HG02885 (cell line): ENCODE results near the gene XIRP2.
"Not testable (repeated sequence)": the region's sequence is repeated elsewhere in the genome, so short reads cannot be mapped to it uniquely, and the experiment has no call there.

Experiments
- ATAC-seq: cut with Tn5 transposase; IDR thresholded peaks from one replicate; pipeline ENCODE4 v1.9.1; 2021; ENCODE audit warnings: mild to moderate bottlenecking; ENCODE audit not compliant: unreplicated experiment, poor library complexity

The XIRP2 gene

GRCh38 chr2:167017021-167017420, 128.7 kb downstream of the XIRP2 start:
- no peak for ATAC-seq

DNA sequence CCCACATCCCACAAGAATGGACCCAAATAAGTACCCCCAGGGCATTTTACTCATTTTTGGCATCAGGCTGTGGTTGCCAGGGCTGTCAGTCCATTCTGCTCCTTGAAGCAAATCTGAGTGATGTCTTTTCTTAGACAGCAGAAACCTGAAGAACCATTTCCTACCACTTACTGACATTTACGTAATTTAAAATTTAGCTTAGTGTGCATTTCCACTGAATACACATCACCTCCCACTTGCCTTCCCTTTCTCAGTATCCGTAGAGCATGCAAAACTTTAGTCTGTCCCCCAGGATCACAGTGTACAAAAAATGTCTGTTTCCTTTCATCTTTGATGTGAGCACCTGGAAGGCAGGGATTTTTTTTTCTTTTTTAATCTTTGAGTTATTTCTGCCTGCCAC, 130.3 kb downstream of the XIRP2 start:
- no peak for ATAC-seq

DNA sequence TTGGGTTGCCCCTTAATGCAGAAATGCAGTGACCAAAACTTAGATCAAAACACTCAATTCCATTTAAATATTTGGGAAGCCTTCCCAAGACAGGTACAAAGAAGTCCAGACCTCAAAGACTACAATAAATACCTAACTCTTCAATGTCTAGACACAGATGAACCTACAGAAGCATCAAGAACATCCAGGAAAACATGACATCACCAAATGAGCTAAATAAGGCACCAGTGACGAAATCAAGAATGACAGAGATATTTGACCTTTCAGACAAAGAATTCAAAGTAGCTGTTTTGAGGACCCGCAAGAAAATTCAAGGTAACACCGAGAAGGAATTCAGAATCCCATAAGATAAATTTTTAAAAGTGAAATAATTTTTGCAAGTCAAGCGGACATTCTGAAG, 140.2 kb downstream of the XIRP2 start:
- ATAC-seq = no peak

DNA sequence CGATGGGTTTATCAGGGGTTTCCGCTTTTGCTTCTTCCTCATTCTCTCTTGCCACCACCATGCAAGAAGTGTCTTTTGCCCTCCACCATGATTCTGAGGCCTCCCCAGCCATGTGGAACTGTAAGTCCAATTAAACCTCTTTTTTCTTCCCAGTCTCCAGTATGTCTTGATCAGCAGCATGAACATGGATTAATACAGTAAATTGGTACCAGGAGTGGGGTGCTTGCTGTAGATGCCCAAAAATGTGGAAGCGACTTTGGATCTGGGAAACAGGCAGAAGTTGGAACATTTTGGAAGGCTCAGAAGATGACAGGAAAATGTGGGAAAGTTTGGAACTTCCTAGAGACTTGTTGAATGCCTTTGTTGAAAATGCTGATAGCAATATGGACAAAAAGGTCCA, 146.7 kb downstream of the XIRP2 start:
- not testable (repeated sequence) for ATAC-seq

DNA sequence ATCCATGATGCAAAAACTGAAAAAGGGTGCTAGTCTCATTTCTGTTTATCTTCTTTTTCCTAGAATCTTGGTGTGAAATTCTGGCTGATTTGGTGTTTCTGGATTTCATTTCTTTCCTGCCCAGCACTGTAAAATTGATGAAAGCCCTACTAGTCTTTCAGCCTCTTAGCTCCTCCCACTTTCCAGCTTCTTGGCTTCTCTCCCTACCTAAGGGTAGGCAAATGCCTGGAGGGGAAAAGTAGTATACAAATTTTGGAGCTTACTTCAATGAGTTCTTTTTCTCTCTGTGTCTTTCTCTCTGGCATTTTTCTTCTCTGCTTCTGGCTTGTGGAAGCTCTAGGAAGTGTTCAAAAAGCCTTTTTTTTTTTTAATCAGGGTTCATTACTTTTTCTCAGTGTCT, 160.5 kb downstream of the XIRP2 start:
- no peak for ATAC-seq

GRCh38 chr2:167049659-167050058, 161.4 kb downstream of the XIRP2 start:
- ATAC-seq = no peak

GRCh38 chr2:167052825-167053224, 164.5 kb downstream of the XIRP2 start:
- no peak for ATAC-seq

DNA sequence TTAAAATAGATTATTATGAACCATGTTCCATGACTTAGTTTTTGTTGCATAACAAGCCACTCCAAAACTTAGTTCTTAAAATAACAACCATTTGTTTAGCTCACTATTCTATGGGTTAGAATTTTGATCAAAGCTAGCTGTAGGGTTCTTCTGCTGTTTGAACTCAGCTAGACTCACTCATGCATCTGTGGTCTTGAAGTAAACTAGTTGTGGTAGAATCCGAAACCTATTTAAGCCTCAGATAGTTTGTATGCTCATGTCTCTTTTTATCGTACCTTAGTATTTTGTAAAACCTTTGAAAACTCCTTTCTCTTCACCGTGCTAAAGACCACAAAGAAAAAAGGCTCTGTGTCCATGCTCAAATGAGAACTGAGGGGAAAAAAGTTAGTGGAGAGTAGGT, 166.6 kb downstream of the XIRP2 start:
- no peak for ATAC-seq

GRCh38 chr2:167057446-167057845, 169.2 kb downstream of the XIRP2 start:
- ATAC-seq = no peak

GRCh38 chr2:167059173-167059572, 170.9 kb downstream of the XIRP2 start:
- ATAC-seq = no peak

- no peak for ATAC-seq
Observed at GRCh38 chr2:167069855-167070254, 181.6 kb downstream of the XIRP2 start.

- ATAC-seq = not testable (repeated sequence)
Observed at GRCh38 chr2:167075708-167076107, 187.4 kb downstream of the XIRP2 start.

- ATAC-seq = not testable (repeated sequence)
Observed at GRCh38 chr2:167098931-167099330, 210.7 kb downstream of the XIRP2 start.

DNA sequence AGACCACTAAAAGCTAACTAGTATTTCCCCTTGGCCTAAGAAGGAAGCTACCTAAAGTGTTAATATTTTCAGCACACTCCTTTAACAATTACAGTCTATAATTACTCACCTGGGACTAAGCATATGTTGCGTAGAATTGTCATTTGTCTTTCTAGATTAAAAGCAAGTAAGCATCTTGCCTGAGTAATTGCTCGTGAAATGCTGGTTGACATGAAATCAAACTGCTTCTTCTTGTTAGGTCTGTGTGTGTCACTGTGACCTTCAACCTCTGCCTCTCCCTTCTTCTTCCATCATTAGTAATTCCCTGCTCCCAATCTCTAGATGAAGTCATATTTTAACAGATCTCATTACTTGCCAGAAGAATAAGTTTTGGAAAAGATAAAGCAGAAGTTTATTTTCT, 212.2 kb downstream of the XIRP2 start:
- ATAC-seq = no peak

DNA sequence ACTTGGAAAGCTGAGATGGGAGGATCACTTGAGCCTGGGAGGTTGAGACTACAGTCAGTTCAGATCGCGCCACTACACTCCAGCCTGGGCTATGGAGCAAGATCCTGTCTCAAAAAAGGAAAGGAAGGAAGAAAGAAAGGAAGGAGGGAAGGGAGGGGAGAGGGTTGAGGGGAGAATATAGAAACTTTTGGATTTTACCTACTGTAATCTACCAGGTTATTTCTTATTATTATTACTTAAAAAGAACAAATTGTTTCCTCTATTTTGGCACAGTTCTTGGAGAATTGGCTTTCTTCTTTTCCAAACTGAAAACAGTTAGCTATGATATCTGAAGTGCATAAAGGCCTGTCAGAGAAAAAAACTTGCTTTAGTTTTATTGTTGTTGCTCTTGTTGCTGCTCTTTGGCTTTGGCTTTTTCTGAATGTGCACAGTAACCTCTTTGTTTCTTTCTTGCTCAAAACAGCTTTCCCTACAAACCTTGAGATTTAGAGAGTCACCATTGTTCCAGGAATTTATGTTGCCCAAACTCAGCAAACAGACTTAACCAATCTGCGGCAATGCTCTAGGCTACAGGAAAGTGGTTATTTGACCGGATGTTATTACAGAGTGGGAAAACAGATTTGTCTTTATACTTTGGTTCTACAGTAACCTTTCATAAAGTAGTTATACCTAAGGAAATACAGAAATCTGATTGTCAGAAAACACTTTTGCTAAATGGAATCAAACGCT, 214.9 kb downstream of the XIRP2 start:
- ATAC-seq = no peak

- ATAC-seq = no peak
Observed at GRCh38 chr2:167103757-167104133, 215.5 kb downstream of the XIRP2 start.

DNA sequence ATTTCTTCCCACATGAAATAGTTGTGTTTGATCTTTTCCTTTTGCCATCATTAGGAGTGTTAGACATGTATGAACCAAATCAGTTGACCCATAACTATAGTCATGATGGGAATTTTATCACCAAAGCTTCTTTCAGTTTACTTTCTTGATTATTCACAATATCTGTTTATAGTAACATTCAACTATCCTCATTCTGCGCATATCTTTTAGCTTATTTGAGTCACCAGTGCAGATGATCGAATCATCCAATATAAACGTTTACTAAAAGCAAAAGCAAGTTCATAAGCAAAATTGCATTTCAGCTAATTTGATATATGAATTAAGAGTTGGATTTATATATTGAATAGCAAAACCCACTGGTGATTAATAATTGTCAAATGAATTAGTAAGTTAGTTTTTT, 216.4 kb downstream of the XIRP2 start:
- no peak for ATAC-seq

- not testable (repeated sequence) for ATAC-seq
Observed at GRCh38 chr2:167109682-167110081, 221.4 kb downstream of the XIRP2 start.

DNA sequence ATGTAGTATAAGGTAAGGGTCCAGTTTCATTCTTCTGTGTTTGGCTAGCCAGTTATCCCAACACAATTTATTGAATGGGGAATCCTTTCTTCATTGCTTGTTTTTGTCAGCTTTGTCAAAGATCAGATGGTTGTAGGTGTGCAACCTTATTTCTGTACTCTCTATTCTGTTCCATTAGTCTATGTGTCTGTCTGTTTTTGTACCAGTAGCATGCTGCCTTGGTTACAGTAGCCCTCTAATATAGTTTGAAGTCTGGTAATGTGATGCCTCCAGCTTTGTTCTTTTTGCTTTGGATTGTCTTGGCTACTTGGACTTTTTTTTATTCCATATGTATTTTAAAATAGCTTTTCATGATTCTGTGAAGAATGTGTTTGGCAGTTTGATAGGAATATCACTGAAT, 222.1 kb downstream of the XIRP2 start:
- no peak for ATAC-seq

DNA sequence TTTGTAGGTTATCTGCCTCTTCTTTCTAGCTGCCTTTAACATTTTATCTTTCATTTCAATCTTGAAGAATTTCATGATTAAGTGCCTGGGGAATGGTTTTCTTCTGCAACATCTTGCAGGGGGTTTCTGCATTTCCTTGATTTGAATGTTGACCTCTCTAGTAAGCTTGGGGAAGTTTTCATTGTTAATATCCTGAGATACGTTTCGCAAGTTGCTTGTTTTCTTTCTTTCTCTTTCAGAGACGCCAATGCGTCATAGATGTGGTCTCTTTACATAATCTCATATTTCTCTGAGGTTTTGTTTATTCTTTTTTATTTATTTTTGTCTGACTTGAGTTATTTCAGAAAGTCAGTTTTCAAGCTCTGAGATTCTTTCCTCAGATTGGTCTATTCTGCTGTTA, 225.7 kb downstream of the XIRP2 start:
- ATAC-seq = no peak

- ATAC-seq = no peak
Observed at GRCh38 chr2:167115541-167115940, 227.3 kb downstream of the XIRP2 start.

GRCh38 chr2:167122389-167122788, 234.1 kb downstream of the XIRP2 start:
- ATAC-seq = no peak

DNA sequence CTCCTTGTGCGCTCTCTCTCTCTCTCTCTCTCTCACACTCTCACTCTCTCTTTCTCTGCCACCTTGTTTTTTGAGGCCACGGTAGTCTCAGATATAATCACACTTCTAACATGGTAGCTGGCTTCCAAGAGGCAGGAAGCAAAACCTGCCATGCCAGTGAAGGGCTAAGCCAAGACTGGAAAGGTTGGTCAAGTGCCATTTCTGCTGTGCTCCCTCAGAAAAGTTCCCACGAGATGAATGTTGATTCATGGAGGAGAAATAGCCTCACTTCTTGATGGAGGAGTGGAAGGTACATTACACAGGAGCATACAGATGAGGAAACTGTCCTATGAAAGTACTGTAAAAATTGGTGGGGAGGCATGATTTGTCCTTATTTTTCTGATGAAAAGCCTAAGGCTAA, 237.9 kb downstream of the XIRP2 start:
- ATAC-seq = no peak
